WTC11 (cell line): ENCODE data around the gene UBFD1. TPM values are rescaled to one million over a fixed set of nuclear protein-coding genes. Genes with fewer than 3 reads are reported as not detected.

Source experiments
- ATAC-seq: fragments of 200-7000 bp; cut with Tn5 transposase; 2 replicates; pipeline ENCODE4 v1.10.0; 2021; ENCODE audit warnings: mild to moderate bottlenecking, moderate library complexity
- CTCF ChIA-PET: fragments of 300-600 bp; sonication (Branson Sonifier 250); formaldehyde crosslinking; loops from one replicate; lab custom pipeline; 2021; ENCODE audit warnings: antibody characterized with exemption; lab: Charles Lee
- POLR2A ChIA-PET: fragments of 350-600 bp; sonication (Branson Sonifier 250); formaldehyde crosslinking; loops from one replicate; lab custom pipeline; 2021; ENCODE audit warnings: antibody characterized with exemption; lab: Charles Lee
- DNase-seq: peaks from one replicate; pipeline ENCODE4 v3.0.0; 2021; ENCODE audit warnings: low spot score
- H3K27ac Mint-ChIP-seq: 2 replicates; pipeline ENCODE4 v1.8.0; 2021; ENCODE audit warnings: mixed read lengths
- H3K27me3 Mint-ChIP-seq: 2 replicates; pipeline ENCODE4 v1.8.0; 2021; ENCODE audit warnings: low read depth, mild to moderate bottlenecking, moderate library complexity, mixed read lengths
- H3K36me3 Mint-ChIP-seq: 2 replicates; pipeline ENCODE4 v1.8.0; 2021; ENCODE audit warnings: mixed read lengths
- H3K4me1 Mint-ChIP-seq: 2 replicates; pipeline ENCODE4 v1.8.0; 2022; ENCODE audit warnings: mixed read lengths
- H3K4me3 Mint-ChIP-seq: 2 replicates; pipeline ENCODE4 v1.8.0; 2021; ENCODE audit warnings: mild to moderate bottlenecking, moderate library complexity, mixed read lengths
- H3K9me3 Mint-ChIP-seq: 2 replicates; pipeline ENCODE4 v1.8.0; 2021; ENCODE audit warnings: mixed read lengths
- ATF1 ChIP-seq: sonication (generic); formaldehyde crosslinking; IDR thresholded peaks from 2 replicates; pipeline ENCODE4 v1.8.1; 2023; ENCODE audit warnings: mild to moderate bottlenecking, moderate library complexity, missing genetic modification reagents
- CREB1 ChIP-seq: sonication (generic); formaldehyde crosslinking; IDR thresholded peaks from 2 replicates; pipeline ENCODE4 v1.8.0; 2023; ENCODE audit warnings: mild to moderate bottlenecking, missing genetic modification reagents
- EMX1 ChIP-seq: fragments of 250-450 bp; sonication (Bioruptor Pico); IDR thresholded peaks from 2 replicates; pipeline ENCODE4 v1.8.0; 2021; ENCODE audit warnings: mild to moderate bottlenecking
- FOXP1 ChIP-seq: sonication (generic); formaldehyde crosslinking; IDR thresholded peaks from 2 replicates; pipeline ENCODE4 v1.8.0; 2022; ENCODE audit warnings: missing genetic modification reagents, mild to moderate bottlenecking, moderate library complexity, borderline replicate concordance
- GRHL2 ChIP-seq: fragments of 250-450 bp; sonication (Bioruptor Pico); IDR thresholded peaks from 2 replicates; pipeline ENCODE4 v1.8.0; 2022; ENCODE audit warnings: mild to moderate bottlenecking, moderate library complexity; ENCODE audit not compliant: insufficient replicate concordance, severe bottlenecking
- MXD4 ChIP-seq: fragments of 250-450 bp; sonication (Bioruptor Pico); IDR thresholded peaks from 2 replicates; pipeline ENCODE4 v1.8.0; 2021; ENCODE audit warnings: mild to moderate bottlenecking, moderate library complexity, borderline replicate concordance
- NR2C2 ChIP-seq: sonication (generic); formaldehyde crosslinking; IDR thresholded peaks from 2 replicates; pipeline ENCODE4 v1.8.0; 2022; ENCODE audit warnings: mild to moderate bottlenecking, missing genetic modification reagents
- SMAD4 ChIP-seq: sonication (generic); formaldehyde crosslinking; IDR thresholded peaks from 2 replicates; pipeline ENCODE4 v1.8.0; 2022; ENCODE audit warnings: mild to moderate bottlenecking, missing genetic modification reagents
- SP1 ChIP-seq: sonication (generic); formaldehyde crosslinking; conservative IDR thresholded peaks from 2 replicates; pipeline ENCODE4 v1.8.1; 2022; ENCODE audit warnings: missing genetic modification reagents
- ZNF121 ChIP-seq: sonication (generic); formaldehyde crosslinking; IDR thresholded peaks from 2 replicates; pipeline ENCODE4 v1.8.0; 2023; ENCODE audit warnings: missing genetic modification reagents
- ZNF263 ChIP-seq: sonication (generic); formaldehyde crosslinking; IDR thresholded peaks from 2 replicates; pipeline ENCODE4 v1.8.1; 2022; ENCODE audit warnings: low read depth, mild to moderate bottlenecking, moderate library complexity, missing genetic modification reagents
- total RNA-seq: library from RNA; stranded (reverse); gene quantifications from 3 replicates; pipeline ENCODE4 v1.2.3, GENCODE V29; 2021
- TF ChIP-seq, protein P1 (sequence below): sonication (generic); formaldehyde crosslinking; IDR thresholded peaks from 2 replicates; pipeline ENCODE4 v1.8.0; 2022; ENCODE audit warnings: mild to moderate bottlenecking, missing genetic modification reagents
- TF ChIP-seq, protein P2 (sequence below): sonication (generic); formaldehyde crosslinking; IDR thresholded peaks from 2 replicates; pipeline ENCODE4 v1.8.1; 2023; ENCODE audit warnings: mild to moderate bottlenecking, missing genetic modification reagents
- TF ChIP-seq, protein P3 (sequence below): fragments of 200-600 bp; IDR thresholded peaks from 2 replicates; pipeline ENCODE4 v1.8.0; 2022; ENCODE audit warnings: antibody characterized with exemption
- TF ChIP-seq, protein P4 (sequence below): sonication (generic); formaldehyde crosslinking; IDR thresholded peaks from 2 replicates; pipeline ENCODE4 v1.8.0; 2023; ENCODE audit warnings: missing genetic modification reagents
- TF ChIP-seq, protein P5 (sequence below): fragments of 250-450 bp; sonication (Bioruptor Pico); IDR thresholded peaks from 2 replicates; pipeline ENCODE4 v1.9.0; 2021; ENCODE audit warnings: mild to moderate bottlenecking
- TF ChIP-seq, protein P6 (sequence below): sonication (generic); formaldehyde crosslinking; IDR thresholded peaks from 2 replicates; pipeline ENCODE4 v1.8.1; 2023; ENCODE audit warnings: mild to moderate bottlenecking, missing genetic modification reagents, moderate library complexity
- TF ChIP-seq, protein P7 (sequence below): sonication (generic); formaldehyde crosslinking; IDR thresholded peaks from 2 replicates; pipeline ENCODE4 v1.8.1; 2023; ENCODE audit warnings: mild to moderate bottlenecking, missing genetic modification reagents, borderline replicate concordance

The UBFD1 gene
- total RNA-seq, 1 experiment from 2014 or later, result 128 TPM

DNA sequence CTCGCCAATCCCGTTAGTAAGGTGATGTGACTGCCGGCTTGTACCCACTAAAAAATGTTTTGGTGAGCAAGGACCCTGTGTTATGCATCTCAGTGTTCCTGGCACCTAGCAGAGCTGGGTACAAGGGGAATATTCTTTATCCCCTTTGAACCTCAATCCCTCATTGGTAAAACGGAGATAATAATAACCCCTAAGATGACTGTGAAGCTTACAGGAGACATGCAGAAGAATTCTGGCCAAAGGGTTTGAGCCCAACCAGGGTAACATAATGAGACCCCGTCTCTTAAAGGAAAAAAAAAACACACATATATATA, 48.1 kb upstream of the UBFD1 start (continued):
- TF ChIP-seq, protein P1, sequence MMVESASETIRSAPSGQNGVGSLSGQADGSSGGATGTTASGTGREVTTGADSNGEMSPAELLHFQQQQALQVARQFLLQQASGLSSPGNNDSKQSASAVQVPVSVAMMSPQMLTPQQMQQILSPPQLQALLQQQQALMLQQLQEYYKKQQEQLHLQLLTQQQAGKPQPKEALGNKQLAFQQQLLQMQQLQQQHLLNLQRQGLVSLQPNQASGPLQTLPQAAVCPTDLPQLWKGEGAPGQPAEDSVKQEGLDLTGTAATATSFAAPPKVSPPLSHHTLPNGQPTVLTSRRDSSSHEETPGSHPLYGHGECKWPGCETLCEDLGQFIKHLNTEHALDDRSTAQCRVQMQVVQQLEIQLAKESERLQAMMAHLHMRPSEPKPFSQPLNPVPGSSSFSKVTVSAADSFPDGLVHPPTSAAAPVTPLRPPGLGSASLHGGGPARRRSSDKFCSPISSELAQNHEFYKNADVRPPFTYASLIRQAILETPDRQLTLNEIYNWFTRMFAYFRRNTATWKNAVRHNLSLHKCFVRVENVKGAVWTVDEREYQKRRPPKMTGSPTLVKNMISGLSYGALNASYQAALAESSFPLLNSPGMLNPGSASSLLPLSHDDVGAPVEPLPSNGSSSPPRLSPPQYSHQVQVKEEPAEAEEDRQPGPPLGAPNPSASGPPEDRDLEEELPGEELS (CRISPR knock-in tag), result no peak
- TF ChIP-seq, protein P2, sequence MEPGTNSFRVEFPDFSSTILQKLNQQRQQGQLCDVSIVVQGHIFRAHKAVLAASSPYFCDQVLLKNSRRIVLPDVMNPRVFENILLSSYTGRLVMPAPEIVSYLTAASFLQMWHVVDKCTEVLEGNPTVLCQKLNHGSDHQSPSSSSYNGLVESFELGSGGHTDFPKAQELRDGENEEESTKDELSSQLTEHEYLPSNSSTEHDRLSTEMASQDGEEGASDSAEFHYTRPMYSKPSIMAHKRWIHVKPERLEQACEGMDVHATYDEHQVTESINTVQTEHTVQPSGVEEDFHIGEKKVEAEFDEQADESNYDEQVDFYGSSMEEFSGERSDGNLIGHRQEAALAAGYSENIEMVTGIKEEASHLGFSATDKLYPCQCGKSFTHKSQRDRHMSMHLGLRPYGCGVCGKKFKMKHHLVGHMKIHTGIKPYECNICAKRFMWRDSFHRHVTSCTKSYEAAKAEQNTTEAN, result no peak

DNA sequence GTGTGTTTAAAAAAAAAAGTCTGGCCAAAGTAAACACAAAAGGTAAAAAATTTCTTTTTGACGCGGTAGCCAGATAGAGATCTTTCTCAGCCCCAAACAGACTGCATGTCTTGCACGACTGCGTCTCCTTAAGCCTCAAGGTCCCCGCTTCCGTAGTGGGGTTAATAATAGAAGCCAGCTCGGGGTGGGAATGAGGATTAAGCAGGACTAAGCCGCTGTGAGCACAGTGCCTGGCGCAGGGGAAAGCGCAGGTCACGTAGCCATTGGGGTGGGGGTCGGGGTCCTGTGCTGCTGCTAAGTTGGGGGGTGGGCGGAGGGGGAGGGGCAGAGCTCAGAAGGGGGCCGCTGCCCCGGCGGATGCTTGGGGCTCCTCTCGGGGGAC, 47.8 kb upstream of the UBFD1 start:
- TF ChIP-seq EMX1 (no peak), ATF1 (CRISPR knock-in tag) (no peak), ZNF263 (CRISPR knock-in tag) (no peak), CREB1 (CRISPR knock-in tag) (no peak)
- TF ChIP-seq, protein P3, sequence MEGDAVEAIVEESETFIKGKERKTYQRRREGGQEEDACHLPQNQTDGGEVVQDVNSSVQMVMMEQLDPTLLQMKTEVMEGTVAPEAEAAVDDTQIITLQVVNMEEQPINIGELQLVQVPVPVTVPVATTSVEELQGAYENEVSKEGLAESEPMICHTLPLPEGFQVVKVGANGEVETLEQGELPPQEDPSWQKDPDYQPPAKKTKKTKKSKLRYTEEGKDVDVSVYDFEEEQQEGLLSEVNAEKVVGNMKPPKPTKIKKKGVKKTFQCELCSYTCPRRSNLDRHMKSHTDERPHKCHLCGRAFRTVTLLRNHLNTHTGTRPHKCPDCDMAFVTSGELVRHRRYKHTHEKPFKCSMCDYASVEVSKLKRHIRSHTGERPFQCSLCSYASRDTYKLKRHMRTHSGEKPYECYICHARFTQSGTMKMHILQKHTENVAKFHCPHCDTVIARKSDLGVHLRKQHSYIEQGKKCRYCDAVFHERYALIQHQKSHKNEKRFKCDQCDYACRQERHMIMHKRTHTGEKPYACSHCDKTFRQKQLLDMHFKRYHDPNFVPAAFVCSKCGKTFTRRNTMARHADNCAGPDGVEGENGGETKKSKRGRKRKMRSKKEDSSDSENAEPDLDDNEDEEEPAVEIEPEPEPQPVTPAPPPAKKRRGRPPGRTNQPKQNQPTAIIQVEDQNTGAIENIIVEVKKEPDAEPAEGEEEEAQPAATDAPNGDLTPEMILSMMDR, result no peak
- TF ChIP-seq, protein P4, sequence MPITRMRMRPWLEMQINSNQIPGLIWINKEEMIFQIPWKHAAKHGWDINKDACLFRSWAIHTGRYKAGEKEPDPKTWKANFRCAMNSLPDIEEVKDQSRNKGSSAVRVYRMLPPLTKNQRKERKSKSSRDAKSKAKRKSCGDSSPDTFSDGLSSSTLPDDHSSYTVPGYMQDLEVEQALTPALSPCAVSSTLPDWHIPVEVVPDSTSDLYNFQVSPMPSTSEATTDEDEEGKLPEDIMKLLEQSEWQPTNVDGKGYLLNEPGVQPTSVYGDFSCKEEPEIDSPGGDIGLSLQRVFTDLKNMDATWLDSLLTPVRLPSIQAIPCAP (CRISPR knock-in tag), result no peak
- TF ChIP-seq, protein P5, sequence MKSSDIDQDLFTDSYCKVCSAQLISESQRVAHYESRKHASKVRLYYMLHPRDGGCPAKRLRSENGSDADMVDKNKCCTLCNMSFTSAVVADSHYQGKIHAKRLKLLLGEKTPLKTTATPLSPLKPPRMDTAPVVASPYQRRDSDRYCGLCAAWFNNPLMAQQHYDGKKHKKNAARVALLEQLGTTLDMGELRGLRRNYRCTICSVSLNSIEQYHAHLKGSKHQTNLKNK (CRISPR knock-in tag), result no peak
- TF ChIP-seq, all 79 proteins: peak for 0
- H3K27me3 Mint-ChIP-seq, result no peaks in the 10 kb centered on the region
- H3K36me3 Mint-ChIP-seq, result peaks cover 10% of the 10 kb centered on the region
- POLR2A ChIA-PET, result interaction anchor here (2.3 kb wide), 1 partner anchor 48 kb away, joined by 7 read pairs; the partner anchor contains the start of genes EARS2 and UBFD1
- CTCF ChIA-PET, result interaction anchor here (1.3 to 1.4 kb wide), 2 partner anchors 74 to 87 kb away, joined by 5 to 6 read pairs; partner anchors contain the start of gene NDUFAB1
- DNase-seq, result peak; percentile 22
- H3K9me3 Mint-ChIP-seq, result no peaks in the 10 kb centered on the region
- H3K4me3 Mint-ChIP-seq, result peak overlapping the region; percentile 85
- peaks cover 32% of the 10 kb centered on the region for H3K4me1 Mint-ChIP-seq
- no peak overlapping the region for H3K27ac Mint-ChIP-seq
- ATAC-seq, result peak; percentile 10

DNA sequence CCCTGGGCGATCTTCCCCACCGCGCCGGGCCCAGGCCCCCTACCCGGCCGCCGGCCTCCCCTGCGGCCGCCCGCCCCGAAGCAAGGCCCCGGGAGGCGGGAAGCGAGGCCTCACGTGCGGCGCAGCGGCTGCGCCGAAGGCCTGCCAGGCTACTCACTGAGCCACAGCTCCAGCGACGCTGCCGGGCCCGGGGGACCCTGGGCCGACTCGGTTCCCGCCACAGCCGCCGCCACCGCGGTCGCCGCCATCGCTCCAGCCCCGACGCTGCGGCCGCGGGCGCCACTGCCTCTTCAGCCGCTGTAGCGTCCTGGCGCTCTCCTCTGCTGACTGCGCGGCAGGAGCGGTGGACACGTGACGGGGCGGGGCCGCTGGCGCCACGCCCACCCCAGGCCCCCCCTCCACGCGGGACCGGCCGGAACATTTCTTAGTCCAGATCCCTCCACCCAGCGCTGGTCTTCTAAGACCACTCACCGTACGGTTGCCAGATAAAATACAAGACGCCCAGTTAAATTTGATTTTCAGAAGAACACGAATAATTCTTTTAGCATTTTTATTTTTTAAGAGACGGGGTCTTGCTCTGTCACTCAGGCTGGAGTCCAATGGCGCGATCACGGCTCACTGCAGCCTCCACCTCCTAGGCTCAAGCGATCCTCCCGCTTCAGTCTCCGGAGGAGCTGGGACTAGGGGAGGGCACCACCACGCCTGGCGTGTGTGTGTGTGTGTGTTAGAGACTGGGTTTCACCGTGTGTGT, 47.2 kb upstream of the UBFD1 start, which contains the start of gene GGA2:
TSS of gene GGA2 (minus strand) at position 331 of the 751 bp plus-strand sequence. CDS start at position 248, 83 bp downstream.
- H3K4me3 Mint-ChIP-seq, result peak within 1 kb of the TSS; percentile 85
- H3K9me3 Mint-ChIP-seq, result no peaks in the 10 kb centered on the region
- ChIA-PET POLR2A (interaction anchor here (2.3 kb wide), 1 partner anchor 47 kb away, joined by 7 read pairs; the partner anchor contains the start of genes EARS2 and UBFD1), CTCF (no interaction called here)
- peaks cover 27% of the 10 kb centered on the region for H3K4me1 Mint-ChIP-seq
- H3K27me3 Mint-ChIP-seq, result no peaks in the 10 kb centered on the region
- peak; percentile 85 for ATAC-seq
- peaks cover 12% of the 10 kb centered on the region for H3K36me3 Mint-ChIP-seq
- DNase-seq, result peak; percentile 76
- peak within 1 kb of the TSS; percentile 79 for H3K27ac Mint-ChIP-seq
- TF ChIP-seq, protein P6, sequence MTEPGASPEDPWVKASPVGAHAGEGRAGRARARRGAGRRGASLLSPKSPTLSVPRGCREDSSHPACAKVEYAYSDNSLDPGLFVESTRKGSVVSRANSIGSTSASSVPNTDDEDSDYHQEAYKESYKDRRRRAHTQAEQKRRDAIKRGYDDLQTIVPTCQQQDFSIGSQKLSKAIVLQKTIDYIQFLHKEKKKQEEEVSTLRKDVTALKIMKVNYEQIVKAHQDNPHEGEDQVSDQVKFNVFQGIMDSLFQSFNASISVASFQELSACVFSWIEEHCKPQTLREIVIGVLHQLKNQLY (CRISPR knock-in tag), result no peak
- TF ChIP-seq NR2C2 (CRISPR knock-in tag) (no peak), ZNF121 (no peak), MXD4 (CRISPR knock-in tag) (no peak), FOXP1 (CRISPR knock-in tag) (peak; percentile 93), SMAD4 (CRISPR knock-in tag) (no peak), GRHL2 (CRISPR knock-in tag) (no peak), SP1 (CRISPR knock-in tag) (peak; percentile 97)
- TF ChIP-seq, protein P3, result no peak
- TF ChIP-seq, protein P7, sequence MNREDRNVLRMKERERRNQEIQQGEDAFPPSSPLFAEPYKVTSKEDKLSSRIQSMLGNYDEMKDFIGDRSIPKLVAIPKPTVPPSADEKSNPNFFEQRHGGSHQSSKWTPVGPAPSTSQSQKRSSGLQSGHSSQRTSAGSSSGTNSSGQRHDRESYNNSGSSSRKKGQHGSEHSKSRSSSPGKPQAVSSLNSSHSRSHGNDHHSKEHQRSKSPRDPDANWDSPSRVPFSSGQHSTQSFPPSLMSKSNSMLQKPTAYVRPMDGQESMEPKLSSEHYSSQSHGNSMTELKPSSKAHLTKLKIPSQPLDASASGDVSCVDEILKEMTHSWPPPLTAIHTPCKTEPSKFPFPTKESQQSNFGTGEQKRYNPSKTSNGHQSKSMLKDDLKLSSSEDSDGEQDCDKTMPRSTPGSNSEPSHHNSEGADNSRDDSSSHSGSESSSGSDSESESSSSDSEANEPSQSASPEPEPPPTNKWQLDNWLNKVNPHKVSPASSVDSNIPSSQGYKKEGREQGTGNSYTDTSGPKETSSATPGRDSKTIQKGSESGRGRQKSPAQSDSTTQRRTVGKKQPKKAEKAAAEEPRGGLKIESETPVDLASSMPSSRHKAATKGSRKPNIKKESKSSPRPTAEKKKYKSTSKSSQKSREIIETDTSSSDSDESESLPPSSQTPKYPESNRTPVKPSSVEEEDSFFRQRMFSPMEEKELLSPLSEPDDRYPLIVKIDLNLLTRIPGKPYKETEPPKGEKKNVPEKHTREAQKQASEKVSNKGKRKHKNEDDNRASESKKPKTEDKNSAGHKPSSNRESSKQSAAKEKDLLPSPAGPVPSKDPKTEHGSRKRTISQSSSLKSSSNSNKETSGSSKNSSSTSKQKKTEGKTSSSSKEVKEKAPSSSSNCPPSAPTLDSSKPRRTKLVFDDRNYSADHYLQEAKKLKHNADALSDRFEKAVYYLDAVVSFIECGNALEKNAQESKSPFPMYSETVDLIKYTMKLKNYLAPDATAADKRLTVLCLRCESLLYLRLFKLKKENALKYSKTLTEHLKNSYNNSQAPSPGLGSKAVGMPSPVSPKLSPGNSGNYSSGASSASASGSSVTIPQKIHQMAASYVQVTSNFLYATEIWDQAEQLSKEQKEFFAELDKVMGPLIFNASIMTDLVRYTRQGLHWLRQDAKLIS (CRISPR knock-in tag), result no peak
